DOHH2 (cell line): ENCODE data around the gene ZNF276.

ENCODE experiments used
- H3F3A ChIP-seq: fragments of 200-600 bp; sonication (generic), shearing (Covaris generic); 2 replicates; pipeline ENCODE4 v1.6.0; 2016; ENCODE audit warnings: antibody characterized with exemption, mild to moderate bottlenecking; ENCODE audit not compliant: control insufficient read depth, insufficient read depth
- H3K27ac ChIP-seq: fragments of 200-600 bp; sonication (generic); 2 replicates; pipeline ENCODE4 v1.5.1; 2014; ENCODE audit warnings: low read depth, mild to moderate bottlenecking, low read length, moderate library complexity
- H3K27me3 ChIP-seq: fragments of 200-600 bp; sonication (generic); 2 replicates; pipeline ENCODE4 v1.6.1; 2014; ENCODE audit warnings: mild to moderate bottlenecking, low read length, mixed read lengths; ENCODE audit not compliant: control insufficient read depth
- H3K36me3 ChIP-seq: fragments of 200-600 bp; sonication (generic); 2 replicates; pipeline ENCODE4 v1.6.1; 2014; ENCODE audit warnings: mild to moderate bottlenecking, low read length, moderate library complexity, mixed read lengths; ENCODE audit not compliant: control insufficient read depth
- H3K4me1 ChIP-seq: fragments of 200-600 bp; sonication (generic); 2 replicates; pipeline ENCODE4 v1.6.1; 2014; ENCODE audit warnings: mild to moderate bottlenecking, low read length, mixed read lengths; ENCODE audit not compliant: control insufficient read depth
- H3K4me2 ChIP-seq: fragments of 200-600 bp; sonication (generic); 2 replicates; pipeline ENCODE4 v1.6.0; 2014; ENCODE audit warnings: mild to moderate bottlenecking, low read length, moderate library complexity
- H3K4me3 ChIP-seq: fragments of 200-600 bp; sonication (generic); 2 replicates; pipeline ENCODE4 v1.5.1; 2014; ENCODE audit warnings: mild to moderate bottlenecking, low read length, mixed read lengths
- H3K79me2 ChIP-seq: fragments of 200-600 bp; sonication (generic); 2 replicates; pipeline ENCODE4 v1.6.1; 2014; ENCODE audit warnings: mild to moderate bottlenecking, low read length, mixed read lengths; ENCODE audit not compliant: control insufficient read depth
- H3K9me2 ChIP-seq: fragments of 200-600 bp; sonication (generic); replicated peaks from 2 replicates; pipeline ENCODE4 v1.6.1; 2014; ENCODE audit warnings: mild to moderate bottlenecking, low read length, mixed read lengths; ENCODE audit not compliant: control insufficient read depth
- H3K9me3 ChIP-seq: fragments of 200-600 bp; sonication (generic); 2 replicates; pipeline ENCODE4 v1.6.1; 2014; ENCODE audit warnings: antibody characterized with exemption, low read length, mixed read lengths; ENCODE audit not compliant: control insufficient read depth, insufficient read depth
- H4K20me1 ChIP-seq: fragments of 200-600 bp; sonication (generic); 2 replicates; pipeline ENCODE4 v1.6.0; 2014; ENCODE audit warnings: low read depth, mild to moderate bottlenecking, antibody characterized with exemption, low read length, moderate library complexity; ENCODE audit not compliant: control insufficient read depth, insufficient read depth
- CTCF ChIP-seq: fragments of 200-600 bp; sonication (generic); IDR thresholded peaks from one replicate; pipeline ENCODE4 v1.5.1; 2014; ENCODE audit warnings: antibody characterized with exemption, mild to moderate bottlenecking, low read depth, low read length; ENCODE audit not compliant: poor library complexity, severe bottlenecking
- EZH2phosphoT487 ChIP-seq: fragments of 200-600 bp; sonication (generic); IDR thresholded peaks from 2 replicates; pipeline ENCODE4 v1.6.1; 2017; ENCODE audit warnings: borderline replicate concordance, mild to moderate bottlenecking, antibody characterized with exemption, low read length, moderate library complexity, mixed read lengths

Gene ZNF276

GRCh38 chr16:89786474-89787364 lies 65.4 kb downstream of the ZNF276 start:
- TF ChIP-seq CTCF (no peak), EZH2phosphoT487 (no peak)
- H3K4me2 ChIP-seq, result no peak overlapping the region
- H3K4me3 ChIP-seq, result no peak overlapping the region
- H3K9me3 ChIP-seq, result no peaks in the 10 kb centered on the region
- H3K27ac ChIP-seq, result no peak overlapping the region
- H3K9me2 ChIP-seq, result no peaks in the 10 kb centered on the region
- H4K20me1 ChIP-seq, result peaks cover 4% of the 10 kb centered on the region; the same call in 1 of the 2 replicates
- no peaks in the 10 kb centered on the region for H3K4me1 ChIP-seq
- peaks cover 45% of the 10 kb centered on the region for H3K79me2 ChIP-seq
- H3K36me3 ChIP-seq, result peaks cover 95% of the 10 kb centered on the region
- no peaks in the 10 kb centered on the region; the same call in 1 of the 2 replicates for H3F3A ChIP-seq
- no peaks in the 10 kb centered on the region for H3K27me3 ChIP-seq

GRCh38 chr16:89787365-89787805 lies 66.0 kb downstream of the ZNF276 start:
- H3K4me1 ChIP-seq, result no peaks in the 10 kb centered on the region
- no peaks in the 10 kb centered on the region for H3K9me2 ChIP-seq
- H3K79me2 ChIP-seq, result peaks cover 47% of the 10 kb centered on the region
- H3K4me2 ChIP-seq, result no peak overlapping the region
- H3K27ac ChIP-seq, result no peak overlapping the region
- no peak overlapping the region for H3K4me3 ChIP-seq
- no peaks in the 10 kb centered on the region for H3K27me3 ChIP-seq
- H3F3A ChIP-seq, result no peaks in the 10 kb centered on the region; the same call in 1 of the 2 replicates
- H3K9me3 ChIP-seq, result no peaks in the 10 kb centered on the region
- H4K20me1 ChIP-seq, result peaks cover 4% of the 10 kb centered on the region; the same call in 1 of the 2 replicates
- TF ChIP-seq EZH2phosphoT487 (no peak), CTCF (no peak)
- H3K36me3 ChIP-seq, result peaks cover 97% of the 10 kb centered on the region
